Left colon (tissue), 2 donors: ENCODE results near the gene GNG5. TPM values are rescaled to one million over a fixed set of nuclear protein-coding genes. Genes with fewer than 3 reads are reported as not detected.

Source experiments
- total RNA-seq, 2 donors: library from RNA; stranded (reverse); fragmentation: NEBNext Ultra II Directional; extraction: Animal tissue kit (Norgen Biotek cat#: 25700); gene quantifications; one replicate each; pipeline ENCODE4 v1.2.1, GENCODE V29; 2021
- donor health status: DM: no; HTN: no; CAD: no.
- donor health status: DM: yes; HTN: yes; CAD: no.

Gene GNG5
- total RNA-seq, 2 donors from 2014 or later, result 126 to 148 TPM

Other genes with a start within 250 kb of the GNG5 start
- 10 to 100 TPM; 24.5 to 29.9 TPM for gene SAMD13, start 204.9 kb downstream of the GNG5 start, total RNA-seq
- 1 to 10 TPM in 1 of 2 donors, under 1 TPM in 1; 0.70 to 1.3 TPM for gene DNASE2B, start 108.1 kb downstream of the GNG5 start, total RNA-seq
- 10 to 100 TPM; 23.5 to 25.2 TPM for gene RPF1, start 27.3 kb downstream of the GNG5 start, total RNA-seq
- gene SPATA1, start 195 bp downstream of the GNG5 start, total RNA-seq, result 1 to 10 TPM in 1 of 2 donors, under 1 TPM in 1; 0.61 to 1.1 TPM
- 10 to 100 TPM; 20.5 to 23.7 TPM for gene CTBS, start 67.9 kb upstream of the GNG5 start, total RNA-seq
- 10 to 100 TPM; 12.6 to 14.0 TPM for gene SSX2IP, start 183.9 kb upstream of the GNG5 start, total RNA-seq